ENCODE data around the gene UBAP2L. TPM values are rescaled to one million over a fixed set of nuclear protein-coding genes. Genes with fewer than 3 reads are reported as not detected.

The UBAP2L gene
- total RNA-seq, 1 experiment from 2014 or later: 265 TPM

DNA sequence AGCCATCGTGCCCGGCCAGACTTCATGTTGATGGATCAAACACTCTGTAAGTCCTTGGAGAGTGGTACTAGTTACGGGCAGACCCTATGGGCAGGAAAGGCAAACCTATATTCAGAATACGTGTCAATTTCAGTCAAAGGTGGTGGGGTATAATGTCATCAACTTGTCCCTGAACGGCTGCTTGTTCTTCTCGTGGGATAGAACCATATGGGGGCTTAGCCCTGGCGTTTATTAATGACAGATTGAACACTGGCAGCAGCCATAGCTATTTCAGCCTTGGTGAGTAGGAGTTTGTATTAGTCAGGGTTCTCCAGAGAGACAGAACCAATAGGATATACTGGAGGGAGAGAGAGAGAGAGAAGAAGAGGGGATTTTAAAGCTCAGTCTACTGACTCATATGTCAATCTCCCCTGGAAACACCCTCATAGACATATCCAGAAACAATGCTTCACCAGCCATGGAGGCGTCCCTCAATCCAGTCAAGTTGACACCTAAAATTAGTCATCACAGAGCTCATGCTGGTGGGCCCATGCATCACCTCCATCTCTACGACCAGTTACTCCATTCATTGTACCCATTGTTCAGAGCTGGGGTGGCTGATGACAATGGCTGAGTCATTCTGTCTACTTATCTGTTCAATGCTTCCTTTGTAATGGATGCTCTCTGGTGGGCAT is 84.0 kb downstream of the UBAP2L start:
- H4K20me1 ChIP-seq (ENCODE audit: control insufficient read depth, insufficient read depth, insufficient read length): no peaks in the 10 kb centered on the region

More for the DNA sequence above, 84.0 kb downstream of the UBAP2L start:
- H4K8ac ChIP-seq (replicated peaks; ENCODE audit: insufficient read length, low read depth, low read length): no peak overlapping the region
- H2AK5ac ChIP-seq (ENCODE audit: insufficient read length, low read length): no peak overlapping the region
- no peak overlapping the region for H2AFZ ChIP-seq (ENCODE audit: low read length)
- H2BK15ac ChIP-seq (ENCODE audit: low read depth, low read length): no peak overlapping the region
- no peak overlapping the region for H2BK12ac ChIP-seq (ENCODE audit: insufficient read length, low read depth, low read length)
- H3K27ac Mint-ChIP-seq: no peak overlapping the region
- no peak for DNase-seq
- no peak overlapping the region for H3K4me2 ChIP-seq (ENCODE audit: insufficient read depth, insufficient read length, low read length)
- H3K4me3 Mint-ChIP-seq: no peak overlapping the region; a peak in 1 of 5 replicates
- H3K9me3 Mint-ChIP-seq: peaks cover 4 to 5% of the 10 kb centered on the region in 2 experiments; a peak in 4 of 5 replicates
- whole genome bisulfite sequencing (ENCODE audit: extremely low coverage, insufficient read length, low lambda C conversion rate): no CpG with 5 or more reads among the region's 9 CpGs
- no peak overlapping the region for H3K23ac ChIP-seq (ENCODE audit: insufficient read length, low read depth, low read length)
- TF ChIP-seq, protein P1, sequence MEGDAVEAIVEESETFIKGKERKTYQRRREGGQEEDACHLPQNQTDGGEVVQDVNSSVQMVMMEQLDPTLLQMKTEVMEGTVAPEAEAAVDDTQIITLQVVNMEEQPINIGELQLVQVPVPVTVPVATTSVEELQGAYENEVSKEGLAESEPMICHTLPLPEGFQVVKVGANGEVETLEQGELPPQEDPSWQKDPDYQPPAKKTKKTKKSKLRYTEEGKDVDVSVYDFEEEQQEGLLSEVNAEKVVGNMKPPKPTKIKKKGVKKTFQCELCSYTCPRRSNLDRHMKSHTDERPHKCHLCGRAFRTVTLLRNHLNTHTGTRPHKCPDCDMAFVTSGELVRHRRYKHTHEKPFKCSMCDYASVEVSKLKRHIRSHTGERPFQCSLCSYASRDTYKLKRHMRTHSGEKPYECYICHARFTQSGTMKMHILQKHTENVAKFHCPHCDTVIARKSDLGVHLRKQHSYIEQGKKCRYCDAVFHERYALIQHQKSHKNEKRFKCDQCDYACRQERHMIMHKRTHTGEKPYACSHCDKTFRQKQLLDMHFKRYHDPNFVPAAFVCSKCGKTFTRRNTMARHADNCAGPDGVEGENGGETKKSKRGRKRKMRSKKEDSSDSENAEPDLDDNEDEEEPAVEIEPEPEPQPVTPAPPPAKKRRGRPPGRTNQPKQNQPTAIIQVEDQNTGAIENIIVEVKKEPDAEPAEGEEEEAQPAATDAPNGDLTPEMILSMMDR (conservative IDR thresholded peaks at IDR 0.05): no peak
- H3K27me3 ChIP-seq (ENCODE audit: insufficient read depth, low read length): no peaks in the 10 kb centered on the region
- H3K9ac ChIP-seq (ENCODE audit: extremely low read depth, insufficient read length, low read length): no peak overlapping the region
- H2BK20ac ChIP-seq (ENCODE audit: low read depth, low read length, poor library complexity, severe bottlenecking): no peak overlapping the region
- H3K4ac ChIP-seq (ENCODE audit: low read depth, low read length): no peak overlapping the region
- no peak overlapping the region for H3K18ac ChIP-seq (ENCODE audit: insufficient read length, low read depth, low read length)
- H3K27me3 Mint-ChIP-seq (ENCODE audit: low read depth): peaks cover 9% of the 10 kb centered on the region
- no peak overlapping the region for H2BK5ac ChIP-seq (ENCODE audit: insufficient read length, low read length)
- H3K79me2 ChIP-seq (ENCODE audit: insufficient read depth, low read length): no peaks in the 10 kb centered on the region
- no peaks in the 10 kb centered on the region for H3K9me3 ChIP-seq (ENCODE audit: control insufficient read depth, low read depth, low read length)
- no peak overlapping the region for H4K91ac ChIP-seq (ENCODE audit: insufficient read length, low read depth, low read length)
- H3K56ac ChIP-seq (ENCODE audit: insufficient read length, low read depth, low read length): no peak overlapping the region
- no peak overlapping the region for H3K14ac ChIP-seq (ENCODE audit: insufficient read depth, low read length)
- H3K4me1 Mint-ChIP-seq: no peaks in the 10 kb centered on the region
- no peak overlapping the region for H3T11ph ChIP-seq (ENCODE audit: low read length)
- H2BK120ac ChIP-seq (ENCODE audit: low read depth, low read length, poor library complexity, severe bottlenecking): no peak overlapping the region
- H3K79me1 ChIP-seq (ENCODE audit: insufficient read depth, low read depth, low read length, poor library complexity, severe bottlenecking): no peaks in the 10 kb centered on the region
- H3K36me3 Mint-ChIP-seq (ENCODE audit: insufficient read depth in 1 of 3, low read depth in 3 of 3): peaks cover 0 to 3% (median 0%) of the 10 kb centered on the region in 3 experiments; a peak in 2 of 7 replicates
- H4K5ac ChIP-seq (ENCODE audit: insufficient read length, low read depth, low read length): no peak overlapping the region
- no peaks in the 10 kb centered on the region for H3K23me2 ChIP-seq (ENCODE audit: insufficient read length, low read depth, low read length, poor library complexity, severe bottlenecking)
- no peaks in the 10 kb centered on the region for H3K4me1 ChIP-seq (ENCODE audit: insufficient read depth, low read length)
- H3K27ac ChIP-seq (ENCODE audit: insufficient read length, low read depth, low read length): no peak overlapping the region

Data from H9 (cell line).